IPS-NIHi7 (cell line): ENCODE results near the gene INTS6.

Experiments used
- DNase-seq: peaks from one replicate; pipeline ENCODE4 v3.0.0; 2012; ENCODE audit warnings: mixed read lengths; ENCODE audit errors: extremely low spot score

The INTS6 gene

GRCh38 chr13:51318876-51319275, 134.0 kb downstream of the INTS6 start:
- DNase-seq: no peak

- no peak for DNase-seq
Observed at GRCh38 chr13:51318015-51318414, 134.8 kb downstream of the INTS6 start.

- DNase-seq: no peak
Observed at GRCh38 chr13:51317262-51317661, 135.6 kb downstream of the INTS6 start.

- DNase-seq: no peak
Observed at GRCh38 chr13:51313619-51314018, 139.2 kb downstream of the INTS6 start.

- DNase-seq: no peak
Observed at GRCh38 chr13:51311957-51312520, 140.8 kb downstream of the INTS6 start.
